Erythroblast (primary cell): ENCODE measurements around the gene FRMD3.

Experiments
- GATA1 ChIP-seq: IDR thresholded peaks from 2 replicates; pipeline ENCODE4 v1.6.1; 2011; ENCODE audit warnings: low read depth, mild to moderate bottlenecking, control low read depth, low read length, moderate library complexity
- POLR2A ChIP-seq: IDR thresholded peaks from 2 replicates; pipeline ENCODE4 v1.6.1; 2011; ENCODE audit warnings: mild to moderate bottlenecking, low read length

DNA sequence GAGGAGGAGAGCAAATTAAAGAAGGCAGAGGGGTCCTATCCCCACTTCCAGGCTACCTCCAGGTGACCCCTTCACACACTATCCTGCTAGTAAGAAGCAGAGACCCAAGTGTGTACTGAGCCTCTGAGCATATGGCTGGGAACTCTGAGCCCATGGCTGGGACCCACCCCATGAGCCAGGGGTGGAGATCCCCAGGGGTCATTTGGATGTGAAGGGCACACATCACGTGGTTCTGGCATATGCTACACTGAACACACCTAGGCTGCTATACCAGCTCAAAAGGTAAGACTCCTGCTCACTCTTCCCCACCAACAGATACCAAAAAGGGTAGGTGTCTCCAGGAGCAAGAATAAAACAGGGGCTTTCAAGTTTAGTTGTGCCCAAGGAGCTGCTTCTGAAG lies 149.9 kb downstream of the FRMD3 start:
- TF ChIP-seq POLR2A, result no peak
- TF ChIP-seq GATA1, result no peak
